COLO668 (cell line): ENCODE measurements around the gene MINDY2.
"Not testable (repeated sequence)": the region's sequence is repeated elsewhere in the genome, so short reads cannot be mapped to it uniquely, and the experiment has no call there.

Experiments used
- DNase-seq: peaks from one replicate; lab custom pipeline; 2025; ENCODE audit not compliant: unreplicated experiment; lab: John Stamatoyannopoulos, UW

The MINDY2 gene

GRCh38 chr15:58880320-58880719 lies 109.2 kb downstream of the MINDY2 start:
- no peak for DNase-seq

GRCh38 chr15:58882243-58882642 lies 111.1 kb downstream of the MINDY2 start:
- no peak for DNase-seq

- DNase-seq: not testable (repeated sequence)
Measured at GRCh38 chr15:58883926-58884325, 112.8 kb downstream of the MINDY2 start.

- DNase-seq: no peak
Measured at GRCh38 chr15:58886921-58887320, 115.8 kb downstream of the MINDY2 start.

GRCh38 chr15:58889363-58889762 lies 118.3 kb downstream of the MINDY2 start:
- DNase-seq: no peak

- DNase-seq: no peak
Measured at GRCh38 chr15:58898150-58898680, 127.1 kb downstream of the MINDY2 start.

- no peak for DNase-seq
Measured at GRCh38 chr15:58900631-58901030, 129.5 kb downstream of the MINDY2 start.

GRCh38 chr15:58908550-58909309 lies 137.6 kb downstream of the MINDY2 start:
- no peak for DNase-seq

GRCh38 chr15:58909616-58910015 lies 138.5 kb downstream of the MINDY2 start:
- no peak for DNase-seq

- no peak for DNase-seq
Measured at GRCh38 chr15:58910456-58910855, 139.4 kb downstream of the MINDY2 start.
